Stimulated activated CD8-positive, alpha-beta memory T cell treated with anti-CD3 and anti-CD28 coated beads, Interleukin-2, amount 100 ng/mL, for 48 hours (primary cell): Measurements from ENCODE around the gene FGGY.

Source experiments
- DNase-seq, 2 donors: peaks; one replicate each; pipeline ENCODE4 v3.0.0-alpha.2; 2020; ENCODE audit warnings: low read depth in 2 of 2

The FGGY gene

DNA sequence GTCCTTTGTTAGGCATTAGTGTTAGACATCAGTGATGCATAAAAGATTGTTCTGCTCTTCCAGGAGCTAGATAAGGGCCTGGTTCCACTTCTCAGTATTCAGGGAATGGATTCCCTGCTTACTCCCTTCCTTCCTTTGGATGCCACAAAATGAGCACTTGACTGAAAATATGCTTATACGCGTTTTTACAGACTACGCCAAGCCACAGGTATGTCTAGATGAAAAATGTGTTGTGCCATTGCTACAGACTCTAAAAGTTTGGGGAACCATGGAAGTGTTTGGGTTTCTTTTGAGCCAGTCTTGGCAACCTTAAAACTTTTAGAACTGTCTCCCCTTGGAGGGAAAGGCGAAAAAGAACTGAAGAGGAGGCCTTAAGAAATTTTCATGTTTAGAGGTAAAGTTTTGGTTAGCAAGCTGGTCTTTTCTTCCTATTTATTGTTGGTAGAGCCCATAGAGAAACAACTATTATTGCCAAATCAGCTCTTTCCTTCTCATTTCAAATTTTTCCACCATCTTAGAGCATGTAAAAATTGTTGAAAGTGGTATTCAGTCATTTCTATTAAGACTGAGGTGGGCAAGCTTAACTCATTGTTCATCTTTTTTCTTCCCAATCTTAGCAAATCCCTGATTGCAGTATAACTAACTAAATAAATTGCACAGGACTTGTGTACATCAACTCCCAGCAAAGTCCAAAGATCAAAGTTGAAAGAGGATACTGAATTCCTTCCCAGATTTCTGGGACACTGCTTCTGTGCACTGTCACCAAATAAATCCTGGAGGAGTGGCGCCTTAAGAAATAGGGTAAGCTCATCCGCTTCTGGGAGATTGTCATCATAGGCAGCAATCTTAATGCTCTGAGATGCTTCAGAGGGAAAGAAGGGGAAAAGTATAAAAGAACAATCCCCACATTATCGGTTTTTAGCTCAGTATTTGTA, 18.9 kb downstream of the FGGY start:
- no peak for DNase-seq

DNA sequence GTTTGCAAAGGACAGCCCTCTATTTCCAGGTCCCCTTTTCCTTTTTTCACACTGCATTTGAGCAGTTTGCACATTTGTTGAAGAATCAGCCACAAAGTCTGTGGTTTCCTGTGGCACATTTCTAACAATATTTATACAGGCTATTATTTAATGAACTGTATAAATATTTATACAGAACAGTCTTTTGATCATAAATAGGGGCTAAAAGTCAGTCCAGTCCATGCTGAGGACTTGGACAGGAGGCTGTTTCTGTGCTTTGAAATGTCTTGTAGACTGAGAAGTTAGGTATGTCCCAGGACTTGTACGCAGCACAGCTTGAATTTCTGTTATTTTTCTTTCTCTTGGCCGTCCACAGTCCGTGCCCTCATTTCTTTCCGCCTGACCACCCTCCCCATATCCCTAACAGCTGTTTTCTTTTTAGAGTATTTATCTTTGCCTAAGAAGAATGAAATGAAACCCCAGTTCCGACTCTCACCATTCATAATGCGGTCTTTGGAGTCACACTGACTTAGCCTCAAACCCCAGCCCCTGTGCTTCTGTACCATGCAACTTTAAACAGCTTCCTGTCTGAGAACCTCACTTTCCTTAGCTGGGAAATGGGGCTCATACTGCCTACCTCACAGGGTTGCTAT, 19.7 kb downstream of the FGGY start:
- DNase-seq, result no peak

DNA sequence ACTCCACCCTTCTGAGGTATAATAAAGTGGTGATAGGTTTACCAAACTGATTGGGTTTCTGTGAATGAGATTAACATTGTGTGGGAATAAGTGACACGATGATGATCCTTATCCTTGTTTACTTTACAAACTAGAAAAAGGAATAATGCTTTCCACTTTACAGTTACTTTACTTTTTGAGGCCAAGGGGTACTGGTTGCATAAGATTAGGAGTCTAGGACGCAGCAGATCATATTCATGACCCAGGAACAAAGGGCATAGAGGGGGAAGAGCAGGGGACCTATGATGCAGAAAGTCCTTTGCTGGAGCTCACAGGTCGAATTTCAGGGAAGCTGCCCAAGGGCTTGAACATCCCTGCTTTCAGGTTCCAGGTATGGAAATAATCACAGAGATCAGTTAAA, 20.4 kb downstream of the FGGY start:
- DNase-seq, result no peak

- no peak for DNase-seq
Observed at GRCh38 chr1:59317780-59318179, 20.9 kb downstream of the FGGY start.

- DNase-seq, result no peak
Observed at GRCh38 chr1:59318271-59318860, 21.5 kb downstream of the FGGY start.

- DNase-seq, result no peak
Observed at GRCh38 chr1:59322394-59322793, 25.5 kb downstream of the FGGY start.

DNA sequence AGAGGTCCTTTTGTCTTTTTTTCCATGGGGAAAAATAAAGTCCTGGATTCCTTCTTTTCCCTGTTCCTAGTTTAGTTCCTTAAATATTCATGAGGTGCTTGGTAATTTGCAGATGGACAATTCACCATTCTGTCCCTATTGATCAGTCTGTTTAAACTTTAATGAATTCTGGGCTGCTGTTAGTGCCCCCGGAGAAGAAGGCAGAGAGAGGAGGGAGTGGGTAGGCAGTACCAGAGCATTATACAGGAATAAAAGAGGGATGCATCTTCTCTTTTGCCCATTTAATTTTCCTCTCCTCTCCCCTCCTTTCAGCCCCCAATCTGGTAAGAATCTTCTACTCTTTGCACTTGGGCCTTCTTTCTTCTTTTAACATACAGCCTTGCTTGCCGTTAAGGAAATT, 25.9 kb downstream of the FGGY start:
- DNase-seq, result no peak

DNA sequence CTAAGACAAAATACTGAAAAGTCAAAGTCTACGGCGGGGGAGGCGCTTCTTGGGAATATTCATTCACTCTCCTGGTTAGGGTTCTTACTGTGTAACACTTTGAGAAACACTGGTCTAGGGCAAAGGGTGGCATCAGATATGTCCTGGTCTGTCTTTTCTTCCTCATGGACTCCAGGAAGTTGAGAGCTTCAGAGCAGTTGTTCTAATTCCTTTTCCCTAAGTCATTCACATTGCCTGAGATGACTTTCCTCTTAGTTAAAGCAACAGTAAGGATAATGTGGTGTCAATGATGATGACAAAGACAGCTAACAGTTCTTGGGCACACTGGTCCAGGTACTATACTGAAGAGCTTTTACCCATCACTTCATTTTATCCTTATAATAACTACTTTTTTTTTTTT, 27.0 kb downstream of the FGGY start:
- no peak for DNase-seq

DNA sequence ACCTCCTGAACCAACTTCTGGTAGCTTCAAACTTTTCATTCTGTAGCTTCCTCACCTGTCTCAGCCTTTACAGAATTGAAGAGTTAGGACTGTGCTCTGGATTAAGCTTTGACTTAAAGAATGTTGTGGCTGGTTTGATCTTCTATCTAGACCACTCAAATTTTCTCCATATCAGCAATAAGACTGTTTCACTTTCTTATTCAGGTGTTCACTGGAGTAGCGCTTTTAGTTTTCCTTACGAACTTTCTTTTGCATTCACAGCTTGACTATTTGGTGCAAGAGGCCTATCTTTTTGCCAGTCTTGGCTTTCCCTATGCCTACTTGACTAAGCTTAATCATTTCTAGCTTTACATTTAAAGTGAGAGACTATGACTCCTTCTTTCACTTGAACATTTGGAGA, 31.5 kb downstream of the FGGY start:
- no peak for DNase-seq

DNA sequence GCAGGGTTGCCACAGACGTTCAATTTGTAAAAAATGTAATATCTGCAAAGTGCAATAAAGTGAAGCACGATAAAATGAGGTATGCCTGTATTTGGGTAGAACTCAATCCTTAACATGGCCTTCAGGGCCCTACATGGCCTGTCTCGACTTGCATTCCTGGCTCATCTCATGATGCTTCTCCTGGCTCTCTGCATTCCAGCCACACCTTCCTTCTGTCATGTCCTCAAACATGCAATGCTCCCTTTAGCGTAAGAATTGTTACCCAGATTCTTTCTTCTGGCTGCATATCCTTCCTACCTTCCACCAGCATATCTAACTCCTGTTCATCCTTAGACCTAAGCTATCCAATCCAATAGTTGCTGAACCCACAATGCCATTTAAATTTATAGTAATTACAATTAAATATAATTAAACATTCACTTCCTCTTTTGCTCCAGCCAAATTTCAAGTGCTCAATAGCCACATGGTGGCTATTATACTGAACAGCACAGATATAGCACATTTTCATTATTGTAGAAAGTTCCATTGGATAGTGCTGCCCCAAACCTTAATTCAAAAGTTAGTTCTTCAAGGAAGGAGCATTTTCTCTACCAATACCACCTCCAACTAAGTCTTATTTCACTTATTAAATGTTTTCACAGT, 32.6 kb downstream of the FGGY start:
- DNase-seq, result no peak

DNA sequence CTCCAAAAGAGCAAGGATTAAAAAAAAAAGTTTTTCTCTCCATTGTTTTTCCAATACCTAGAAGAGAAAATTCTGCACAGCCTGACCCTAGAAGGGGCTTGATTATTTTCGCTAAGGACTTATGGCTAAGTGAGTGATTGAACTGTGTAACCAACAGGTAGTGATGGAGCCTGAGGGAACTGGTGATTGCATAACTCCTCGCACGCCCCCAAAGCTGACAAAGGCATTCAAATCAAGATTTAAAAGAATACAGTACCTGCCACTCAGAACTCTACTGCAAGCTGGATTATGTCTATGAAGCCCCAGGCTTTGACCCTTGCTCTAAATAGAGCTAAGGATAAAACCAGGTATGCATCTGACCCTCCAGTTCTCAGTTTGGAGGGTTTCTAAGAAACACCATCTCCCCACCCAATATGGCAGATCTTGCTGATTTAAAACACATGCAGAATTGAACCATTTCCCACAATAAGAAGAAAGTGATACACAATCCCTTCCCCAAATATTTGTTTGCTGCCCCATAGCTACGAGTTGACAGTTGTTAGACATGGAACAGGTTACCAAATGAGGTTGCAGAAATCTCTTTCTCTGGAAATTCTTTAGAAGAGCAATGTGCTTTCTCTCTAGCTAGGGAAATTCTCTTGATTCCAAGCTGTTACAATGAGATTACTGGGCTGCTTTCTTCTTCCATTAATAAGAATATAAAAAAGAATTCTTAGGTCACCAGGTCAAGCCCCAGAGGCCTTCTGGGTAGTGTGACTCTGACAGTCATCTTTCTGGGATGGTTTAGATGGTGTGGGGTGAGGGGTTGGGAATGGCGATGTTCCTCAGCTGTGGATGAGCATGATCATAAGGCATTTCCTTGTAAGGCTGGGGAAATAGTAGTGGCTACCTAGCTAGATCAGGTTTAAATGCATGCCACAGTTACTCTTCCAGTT, 35.1 kb downstream of the FGGY start:
- no peak for DNase-seq

DNA sequence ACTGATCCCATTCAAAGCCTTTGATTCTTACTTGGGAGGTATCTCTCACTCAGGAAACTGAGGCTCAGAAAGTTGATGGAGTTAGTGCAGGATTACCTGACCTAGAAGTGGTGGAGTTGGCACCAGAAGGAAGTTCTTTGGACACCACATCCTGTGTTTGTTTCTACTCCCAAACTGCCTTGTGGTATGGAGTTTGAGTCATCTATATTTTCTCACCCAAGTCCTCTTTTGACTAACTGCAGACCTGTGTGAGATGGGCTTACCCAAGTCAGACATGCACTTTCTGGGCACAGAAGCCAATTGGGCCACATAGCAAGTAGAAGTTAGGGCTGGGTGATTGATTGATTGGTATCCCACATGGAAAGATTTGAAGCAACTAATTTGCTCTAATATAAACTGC, 36.1 kb downstream of the FGGY start:
- DNase-seq, result no peak

- DNase-seq, result no peak
Observed at GRCh38 chr1:59333626-59334277, 36.9 kb downstream of the FGGY start.

DNA sequence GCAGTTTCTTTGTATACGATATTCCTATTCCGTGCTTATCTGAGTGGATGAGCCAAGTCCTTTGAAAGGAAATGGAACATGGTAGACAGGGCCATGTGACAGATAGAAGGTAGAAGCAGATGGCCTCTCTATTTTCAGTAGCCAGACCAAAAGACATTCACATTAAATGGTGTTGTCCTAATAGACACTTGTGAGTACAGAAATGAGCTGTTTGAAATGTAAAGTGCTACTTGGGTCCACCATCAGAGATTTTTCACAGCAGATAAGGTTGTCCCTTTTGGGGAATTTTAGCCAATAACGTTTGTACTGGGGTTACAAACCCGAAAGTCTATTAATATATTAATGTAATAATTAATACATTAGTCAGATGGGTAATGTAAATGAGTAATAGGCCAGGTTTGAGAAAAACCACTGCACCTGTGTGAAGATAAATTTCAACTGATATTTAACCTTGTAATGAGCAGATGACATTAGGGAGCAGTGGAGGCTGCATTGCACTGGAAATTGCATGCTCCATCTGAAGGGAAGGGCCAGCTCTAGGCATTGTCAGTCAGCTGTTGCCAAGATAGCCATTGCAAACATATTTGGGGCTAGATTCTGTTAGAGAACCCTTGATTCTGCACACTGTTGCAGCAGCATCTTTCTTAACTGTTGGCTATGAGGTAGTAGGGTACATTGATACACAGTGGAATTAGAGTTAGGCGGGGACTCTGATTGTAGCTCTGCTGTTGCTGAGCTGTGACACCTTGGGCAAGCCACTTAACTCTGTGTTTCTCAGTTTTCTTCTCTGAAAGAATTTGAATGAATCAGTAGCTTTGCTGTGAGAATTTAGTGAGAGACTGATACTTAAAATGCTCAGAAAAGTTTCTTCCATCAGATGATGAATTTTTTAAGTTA, 43.8 kb downstream of the FGGY start:
- no peak for DNase-seq

DNA sequence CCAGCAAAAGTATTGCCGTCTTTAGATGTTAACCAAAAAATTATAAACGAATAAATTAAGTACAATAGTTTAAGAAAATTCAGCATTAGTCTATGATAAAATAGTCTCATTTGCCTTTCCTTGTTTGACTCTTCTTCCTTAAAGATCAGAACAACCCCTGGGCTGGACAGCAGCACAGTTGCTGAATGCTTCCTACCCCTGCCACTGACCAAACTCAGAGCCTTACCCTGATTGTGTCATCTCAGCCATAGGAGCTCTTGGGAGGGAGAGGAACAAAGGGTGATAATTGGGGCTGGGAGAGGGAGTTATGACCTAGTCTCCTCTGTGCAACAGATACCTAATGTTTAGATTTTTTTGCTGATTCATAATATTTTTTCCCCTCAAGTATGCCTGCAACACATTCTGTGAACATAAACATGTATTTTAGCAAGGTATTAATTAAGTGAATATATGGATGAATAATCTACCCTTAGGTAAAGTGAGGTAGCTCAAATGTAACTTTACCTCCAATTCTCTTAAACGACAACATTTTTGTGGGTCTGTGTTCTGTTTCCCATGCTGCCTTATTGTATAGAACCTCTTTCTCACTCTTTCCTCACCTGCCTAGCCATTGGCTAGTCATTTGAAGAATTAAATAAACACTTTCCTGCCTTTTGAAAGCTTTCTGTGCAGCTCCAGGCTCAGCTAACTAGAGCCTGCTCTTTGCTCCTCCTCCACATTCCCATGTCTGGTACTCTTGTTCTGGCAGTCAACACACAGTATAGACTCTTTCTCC, 46.1 kb downstream of the FGGY start:
- DNase-seq, result no peak

GRCh38 chr1:59343576-59343840, 46.6 kb downstream of the FGGY start:
- no peak for DNase-seq

- DNase-seq, result no peak
Observed at GRCh38 chr1:59345221-59345620, 48.3 kb downstream of the FGGY start.

DNA sequence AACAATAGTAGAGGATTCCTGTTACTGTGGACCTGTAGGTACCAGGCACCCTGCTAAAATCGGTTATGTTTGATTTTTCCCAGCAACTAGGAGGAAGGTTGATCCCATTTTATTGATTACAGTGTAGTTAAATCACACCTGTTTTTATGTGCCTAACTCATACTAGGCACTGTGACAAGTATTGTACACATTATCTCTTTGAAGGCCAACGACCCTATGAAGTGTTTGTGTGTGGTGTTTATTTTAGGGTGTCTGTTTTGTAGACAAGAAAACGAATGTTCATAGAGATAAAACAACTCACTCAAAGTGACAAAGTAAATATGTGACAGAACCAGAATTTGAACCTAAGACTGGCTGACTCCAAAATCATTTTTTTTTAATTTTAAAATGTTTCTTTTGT, 49.5 kb downstream of the FGGY start:
- DNase-seq, result no peak

GRCh38 chr1:59349101-59349500, 52.2 kb downstream of the FGGY start:
- no peak for DNase-seq
